HG03039 (cell line): ENCODE measurements around the gene STAT2.
"Not testable (repeated sequence)": the region's sequence is repeated elsewhere in the genome, so short reads cannot be mapped to it uniquely, and the experiment has no call there.

Experiments
- ATAC-seq: cut with Tn5 transposase; IDR thresholded peaks from one replicate; pipeline ENCODE4 v1.9.1; 2021; ENCODE audit warnings: mild to moderate bottlenecking, moderate library complexity; ENCODE audit not compliant: unreplicated experiment

The STAT2 gene

DNA sequence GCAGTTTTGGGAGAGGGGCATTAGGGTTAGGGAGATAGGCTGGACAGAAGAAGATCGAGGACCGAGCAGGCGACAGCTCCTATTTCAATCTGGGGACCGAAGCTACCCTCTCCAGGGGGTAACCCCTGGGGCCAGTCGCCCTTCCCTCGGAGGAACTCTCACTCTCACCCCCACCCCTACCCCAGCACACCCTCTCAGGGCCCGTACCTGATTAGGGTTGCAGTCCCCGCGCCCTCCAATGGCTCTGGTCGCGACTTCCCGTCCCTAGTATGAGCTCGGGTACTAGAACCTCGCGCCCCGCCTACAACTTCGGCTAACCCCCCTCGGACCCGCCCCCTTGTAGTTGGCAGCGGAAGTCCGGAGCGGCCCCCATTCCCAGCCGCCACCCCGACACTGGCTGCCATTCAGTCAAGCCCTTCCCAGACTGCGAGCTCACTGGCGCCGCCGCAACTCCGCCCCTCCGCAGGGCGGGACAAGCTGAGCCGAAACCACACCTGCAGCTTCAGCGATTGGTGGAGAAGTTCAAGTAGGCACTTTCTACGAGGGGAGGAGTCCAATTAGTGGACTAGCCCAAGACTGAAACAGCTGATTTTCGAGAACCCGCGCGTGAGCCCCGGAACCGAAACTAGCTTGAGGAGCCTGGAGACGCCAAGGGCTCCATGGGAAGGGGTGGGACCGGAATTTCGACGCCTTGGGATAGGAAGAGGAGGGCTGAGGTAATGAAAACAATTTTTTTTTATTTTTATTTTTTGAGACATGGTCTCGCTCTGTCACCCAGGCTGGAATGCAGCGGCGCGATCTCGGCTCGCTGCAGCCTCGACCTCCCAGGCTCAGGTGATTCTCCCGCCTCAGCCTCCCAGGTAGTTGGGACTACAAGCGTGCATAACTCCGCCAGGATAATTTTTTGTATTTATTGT lies at the start of gene STAT2:
TSS of gene STAT2 (minus strand) at position 257 of the 917 bp plus-strand sequence. CDS start 3,536 bp downstream, outside the sequence.
- peak; percentile 94 for ATAC-seq

DNA sequence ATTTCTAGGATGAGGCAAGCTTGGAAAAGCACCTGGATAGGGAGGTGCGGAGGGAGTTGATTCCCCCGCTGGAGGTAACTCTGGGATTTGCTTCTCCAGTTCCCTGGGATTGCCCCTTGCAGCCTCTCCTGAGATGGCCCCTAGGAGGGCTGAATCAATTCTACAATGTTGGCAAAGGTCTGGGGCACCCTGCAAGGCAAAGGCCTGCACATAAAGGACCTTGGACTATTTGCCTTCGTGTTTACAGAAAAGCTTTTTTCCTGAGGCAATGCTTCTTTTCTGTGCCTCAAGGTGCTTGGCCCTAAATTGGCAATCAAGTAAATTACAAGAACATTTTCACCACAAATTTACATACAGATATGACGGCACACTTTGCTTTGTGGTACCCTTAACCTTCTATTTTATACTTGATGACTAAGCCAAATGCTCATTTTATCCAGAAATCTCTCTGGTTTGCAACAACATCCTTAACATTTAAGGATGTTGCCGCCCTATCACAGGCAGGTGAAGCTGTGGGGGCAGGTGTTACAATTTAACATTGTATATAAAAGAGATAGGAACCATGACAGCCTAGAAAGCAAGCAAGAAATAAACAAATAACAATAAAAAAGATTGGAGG lies 49.0 kb upstream of the STAT2 start:
- no peak for ATAC-seq

DNA sequence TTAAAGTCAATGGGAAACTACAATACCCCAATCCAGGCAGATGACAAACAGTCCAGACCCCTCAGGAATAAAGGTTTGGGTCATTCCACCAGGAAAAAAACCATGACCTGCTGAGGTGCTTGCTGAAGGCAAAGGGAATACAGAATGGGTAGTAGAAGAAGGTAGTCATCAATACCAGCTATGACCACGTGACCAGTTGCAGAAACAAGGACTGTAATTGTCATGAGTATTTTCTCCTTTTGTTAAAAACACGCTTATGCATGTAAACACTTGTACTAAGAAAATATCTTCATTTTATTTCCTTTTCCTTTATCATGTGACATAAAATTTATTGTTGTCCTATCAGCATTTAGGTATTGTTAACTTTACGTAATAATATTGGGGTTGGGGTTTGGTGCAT lies 44.3 kb upstream of the STAT2 start:
- not testable (repeated sequence) for ATAC-seq

DNA sequence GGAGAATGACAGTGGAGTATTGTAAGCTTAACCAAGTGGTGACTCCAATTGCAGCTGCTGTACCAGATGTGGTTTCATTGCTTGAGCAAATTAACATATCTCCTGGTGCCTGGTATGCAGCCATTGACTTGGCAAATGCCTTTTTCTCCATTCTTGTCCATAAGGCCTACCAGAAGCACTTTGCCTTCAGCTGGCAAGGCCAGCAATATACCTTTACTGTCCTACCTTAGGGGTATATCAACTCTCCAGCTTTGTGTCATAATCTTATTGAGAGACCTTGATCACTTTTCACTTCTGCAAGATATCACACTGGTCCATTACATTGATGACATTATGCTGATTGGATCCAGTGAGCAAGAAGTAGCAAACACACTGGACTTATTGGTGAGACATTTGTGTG lies 41.7 kb upstream of the STAT2 start:
- not testable (repeated sequence) for ATAC-seq

DNA sequence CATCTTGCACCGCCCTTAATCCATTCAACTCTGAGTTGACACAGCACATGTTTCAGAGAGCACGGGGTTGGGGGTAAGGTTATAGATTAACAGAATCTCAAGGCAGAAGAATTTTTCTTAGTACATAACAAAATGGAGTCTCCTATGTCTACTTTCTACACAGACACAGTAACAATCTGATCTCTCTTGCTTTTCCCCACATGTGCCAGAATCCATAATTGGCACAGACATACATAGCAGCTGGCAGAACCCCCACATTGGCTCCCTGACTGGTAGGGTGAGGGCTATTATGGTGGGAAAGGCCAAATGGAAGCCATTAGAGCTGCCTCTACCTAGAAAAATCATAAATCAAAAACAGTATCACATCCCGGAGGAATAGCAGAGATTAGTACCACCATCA lies 41.2 kb upstream of the STAT2 start:
- ATAC-seq = not testable (repeated sequence)

DNA sequence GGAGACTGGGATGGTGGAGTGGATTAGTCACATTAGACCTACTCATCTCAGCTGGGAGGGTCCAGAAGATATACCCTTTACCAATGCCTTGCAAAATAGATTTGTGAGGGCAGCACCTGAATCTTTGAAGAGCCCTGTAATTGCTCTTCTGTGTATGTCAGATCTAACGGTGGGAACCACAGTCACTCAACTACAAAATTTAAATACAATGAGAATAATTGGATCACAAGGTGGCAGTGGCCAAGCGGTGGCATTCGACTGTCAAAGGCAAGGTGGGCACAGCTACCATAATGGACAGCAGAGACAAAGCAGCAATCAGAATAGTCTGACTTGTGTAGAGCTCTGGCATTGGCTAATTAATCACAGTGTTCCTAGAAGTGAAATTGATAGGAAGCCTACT lies 39.6 kb upstream of the STAT2 start:
- not testable (repeated sequence) for ATAC-seq

DNA sequence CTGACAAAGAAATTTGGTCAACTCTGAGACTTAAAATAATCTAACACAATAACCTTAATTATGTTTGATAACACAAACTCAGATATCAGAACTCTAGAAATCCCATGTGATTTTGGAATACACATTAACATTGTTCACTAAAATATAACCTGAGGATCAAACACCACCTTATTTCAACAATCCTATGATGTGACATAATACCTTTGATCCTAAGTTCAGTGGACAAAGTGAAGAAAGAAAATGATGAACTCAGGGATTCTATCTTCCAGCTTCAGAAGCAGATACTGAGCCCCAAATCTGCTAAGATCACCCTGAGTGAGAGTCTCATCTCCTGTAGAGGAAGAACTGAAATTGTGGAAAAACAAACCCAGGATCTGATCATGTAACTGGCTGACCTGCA lies 38.4 kb upstream of the STAT2 start:
- ATAC-seq = no peak

DNA sequence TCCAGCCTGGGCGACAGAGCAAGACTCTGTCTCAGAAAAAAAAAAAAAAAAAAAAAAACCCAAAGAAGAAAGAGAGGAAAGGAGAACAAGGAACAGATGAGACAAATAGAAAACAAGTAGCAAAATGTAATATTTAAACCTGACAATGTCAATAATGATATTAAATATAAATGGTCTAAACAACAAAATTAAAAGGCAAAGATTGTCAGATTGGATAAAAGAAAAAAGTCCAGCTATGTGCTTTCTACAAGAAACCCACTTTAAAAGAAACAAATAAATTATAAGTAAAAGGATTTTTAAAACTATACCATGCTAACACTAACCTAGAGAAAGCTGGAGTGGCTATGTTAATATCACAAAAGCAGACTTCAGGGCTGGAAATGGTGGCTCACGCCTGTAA lies 32.4 kb upstream of the STAT2 start:
- no peak for ATAC-seq

DNA sequence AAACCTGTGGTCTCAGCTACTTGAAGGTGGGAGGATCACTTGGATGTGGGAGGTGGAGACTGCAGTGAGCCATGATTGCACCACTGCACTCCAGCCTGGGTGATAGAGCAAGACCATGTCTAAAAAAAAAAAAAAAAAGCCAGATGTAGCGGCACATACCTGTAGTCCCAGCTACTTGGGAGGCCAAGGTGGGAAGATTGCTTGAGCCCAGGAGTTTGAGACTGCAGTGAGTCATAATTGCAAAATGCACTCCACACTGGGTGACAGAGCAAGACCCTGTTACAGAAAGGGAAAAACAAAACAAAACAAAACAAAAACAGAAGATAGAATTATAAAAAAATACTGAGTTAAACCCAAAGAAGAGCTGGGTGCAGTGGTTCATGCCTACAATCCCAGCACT lies 31.8 kb upstream of the STAT2 start:
- ATAC-seq = no peak

DNA sequence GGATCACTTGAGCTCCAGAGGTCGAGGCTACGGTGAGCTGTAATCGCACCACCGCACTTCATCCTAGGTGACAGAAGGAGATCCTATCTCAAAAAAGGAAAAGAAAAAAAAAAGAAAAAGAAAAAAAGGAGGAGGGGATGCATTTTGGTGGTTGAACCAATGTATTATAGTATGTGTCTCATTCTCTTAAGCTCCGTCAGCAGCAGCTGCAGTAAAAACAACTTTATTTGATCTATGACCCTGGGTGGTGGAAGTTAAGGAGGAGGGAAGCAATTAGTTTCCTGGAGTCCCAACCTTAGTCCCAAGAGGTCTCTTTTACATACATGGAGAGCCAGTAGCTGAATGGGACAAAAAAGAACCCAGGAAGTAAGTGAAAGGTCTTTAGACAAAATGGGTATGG lies 29.5 kb upstream of the STAT2 start:
- ATAC-seq = no peak

DNA sequence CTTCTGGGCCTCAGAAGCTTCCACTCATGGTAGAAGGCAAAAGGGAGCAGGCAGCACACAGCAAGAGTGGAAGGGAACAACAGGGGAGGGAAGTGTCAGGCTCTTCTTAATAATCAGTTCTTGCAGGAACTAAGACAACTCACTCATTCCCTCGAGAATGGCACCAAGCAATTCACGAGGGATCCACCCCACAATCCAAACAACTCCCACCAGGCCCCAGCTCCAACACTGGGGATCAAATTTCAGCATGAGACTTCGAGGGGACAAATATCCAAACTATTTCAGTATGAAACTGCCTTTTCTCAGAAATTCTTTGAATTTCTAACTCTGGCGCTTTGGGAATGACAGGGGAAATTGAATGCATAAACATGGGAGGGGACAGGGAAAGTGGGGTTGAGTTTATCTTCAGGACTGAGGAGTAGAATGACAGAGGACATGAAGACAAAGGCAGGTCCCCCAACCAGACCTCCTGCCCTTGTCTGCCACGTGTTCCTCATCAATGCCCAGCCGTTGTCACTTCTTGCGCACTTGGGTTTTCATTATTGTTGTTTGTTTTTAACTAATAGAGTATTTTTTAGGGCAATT lies 27.3 kb upstream of the STAT2 start:
- no peak for ATAC-seq

DNA sequence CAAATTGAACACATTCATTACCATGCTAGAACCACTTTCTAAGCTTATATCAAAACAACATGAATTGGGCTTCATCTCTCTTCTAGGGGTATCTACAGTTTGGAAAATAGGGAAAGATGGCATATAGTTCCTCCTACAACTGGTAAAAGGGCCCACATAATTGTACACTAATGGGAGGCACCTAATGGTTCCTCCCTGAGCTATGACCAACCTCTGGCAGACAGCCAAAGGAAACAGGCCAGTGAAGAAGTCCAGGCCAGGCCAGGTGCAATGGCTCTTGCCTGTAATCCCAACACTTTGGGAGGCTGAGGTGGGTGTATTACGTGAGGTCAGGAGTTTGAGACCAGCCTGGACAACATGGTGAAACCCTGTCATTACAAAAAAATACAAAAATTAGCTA lies 26.0 kb upstream of the STAT2 start:
- no peak for ATAC-seq

DNA sequence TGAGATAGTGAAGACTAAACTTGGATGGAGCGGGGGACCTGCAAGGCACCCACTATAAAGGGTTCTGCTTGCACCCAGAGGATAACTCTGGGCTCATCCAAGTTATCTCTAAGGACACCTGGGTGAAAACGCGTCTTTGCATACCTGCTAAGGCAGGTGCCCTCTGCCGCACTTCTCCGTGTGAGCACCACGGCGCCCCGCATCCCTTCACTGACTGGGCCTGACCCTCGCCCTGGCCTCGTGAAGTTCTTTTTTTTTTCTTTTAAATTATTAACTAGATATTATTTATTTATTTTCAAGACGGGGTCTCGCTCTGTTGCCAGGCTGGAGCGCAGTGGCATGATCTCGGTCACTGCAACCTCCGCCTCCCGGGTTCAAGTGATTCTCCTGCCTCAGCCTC lies 22.7 kb upstream of the STAT2 start:
- no peak for ATAC-seq

DNA sequence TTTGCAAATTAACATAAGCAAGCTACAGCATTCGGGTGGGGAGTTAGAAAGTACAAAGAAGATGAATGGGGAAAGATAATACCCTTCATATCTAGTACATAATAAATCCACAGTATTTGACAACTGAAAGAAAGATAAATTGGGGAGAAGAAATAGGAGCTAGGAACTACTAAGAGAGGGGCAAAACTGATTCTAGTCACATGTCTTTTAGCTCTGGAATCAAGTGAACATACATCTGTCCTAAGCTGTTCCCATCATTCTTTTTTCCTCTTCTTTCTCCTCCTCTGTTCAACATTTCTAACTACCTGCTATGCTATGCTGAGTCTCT lies 18.0 kb upstream of the STAT2 start:
- no peak for ATAC-seq

DNA sequence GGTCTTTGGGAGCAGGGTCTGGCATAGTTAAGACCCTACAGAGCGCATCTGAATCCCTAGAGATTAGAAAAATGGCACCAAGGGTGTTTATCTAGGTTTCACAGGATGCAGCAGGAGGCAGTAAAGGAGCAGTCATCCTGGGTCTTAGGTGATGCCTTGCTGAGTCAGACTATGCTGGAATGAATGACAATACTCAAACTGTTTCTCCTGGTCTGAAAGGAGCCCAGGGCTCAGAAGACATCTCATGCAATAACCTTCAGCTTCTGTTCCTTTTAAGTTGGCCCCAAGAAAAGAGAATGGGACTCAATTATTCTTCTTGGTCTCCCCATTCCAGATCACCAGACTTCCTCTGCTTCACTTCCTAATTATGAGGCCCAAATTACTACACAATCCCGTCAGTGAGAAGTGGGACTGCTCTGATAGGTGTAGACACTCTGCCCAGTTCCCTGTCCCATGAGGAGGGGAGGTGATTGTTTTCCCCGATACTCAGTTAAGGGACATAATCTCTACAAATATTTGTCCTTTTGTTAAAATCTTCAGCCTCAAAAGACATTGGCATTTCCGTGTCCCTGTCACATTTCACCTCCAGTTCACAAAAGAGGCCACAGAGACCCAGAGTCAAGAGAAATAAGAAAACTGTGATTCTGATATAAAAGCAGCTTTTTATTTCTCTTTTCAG lies 17.5 kb upstream of the STAT2 start:
- no peak for ATAC-seq

DNA sequence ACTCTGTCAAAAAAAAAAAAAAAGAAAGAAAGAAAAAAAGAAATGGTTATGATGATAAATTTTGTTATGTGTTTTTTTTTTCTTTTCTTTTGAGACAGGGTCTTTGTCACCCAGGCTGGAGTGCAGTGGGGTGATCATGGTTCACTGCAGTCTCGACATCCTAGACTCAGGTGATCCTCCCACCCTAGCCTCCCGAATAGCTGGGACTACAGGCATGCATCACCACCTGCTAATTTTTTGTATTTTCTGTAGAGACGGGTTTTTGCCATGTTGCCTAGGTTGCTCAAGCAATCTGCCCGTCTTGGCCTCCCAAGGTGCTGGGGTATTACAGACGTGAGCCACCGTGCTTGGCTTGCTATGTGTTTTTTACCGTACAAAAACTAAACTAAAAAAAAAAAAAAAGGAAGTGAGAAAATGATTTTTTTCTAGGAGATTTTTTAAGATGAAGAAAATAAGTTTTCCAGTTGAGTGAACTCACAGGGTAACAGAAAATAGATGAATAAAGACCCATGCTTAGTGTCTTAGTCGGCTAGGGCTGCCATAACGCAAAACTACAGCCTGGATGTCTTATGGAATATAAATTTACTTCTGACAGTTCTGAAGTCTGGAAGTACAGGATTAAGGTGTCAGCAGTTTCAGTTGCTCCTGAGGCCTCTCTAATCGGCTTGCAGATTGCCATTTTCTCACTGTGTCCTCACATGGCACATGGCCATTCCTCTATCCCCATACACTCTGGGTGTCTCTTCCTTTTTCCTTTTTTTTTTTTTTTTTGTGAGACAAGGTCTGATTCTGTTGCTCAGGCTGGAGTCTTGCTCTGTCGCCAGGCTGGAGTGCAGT lies 15.9 kb upstream of the STAT2 start:
- no peak for ATAC-seq

DNA sequence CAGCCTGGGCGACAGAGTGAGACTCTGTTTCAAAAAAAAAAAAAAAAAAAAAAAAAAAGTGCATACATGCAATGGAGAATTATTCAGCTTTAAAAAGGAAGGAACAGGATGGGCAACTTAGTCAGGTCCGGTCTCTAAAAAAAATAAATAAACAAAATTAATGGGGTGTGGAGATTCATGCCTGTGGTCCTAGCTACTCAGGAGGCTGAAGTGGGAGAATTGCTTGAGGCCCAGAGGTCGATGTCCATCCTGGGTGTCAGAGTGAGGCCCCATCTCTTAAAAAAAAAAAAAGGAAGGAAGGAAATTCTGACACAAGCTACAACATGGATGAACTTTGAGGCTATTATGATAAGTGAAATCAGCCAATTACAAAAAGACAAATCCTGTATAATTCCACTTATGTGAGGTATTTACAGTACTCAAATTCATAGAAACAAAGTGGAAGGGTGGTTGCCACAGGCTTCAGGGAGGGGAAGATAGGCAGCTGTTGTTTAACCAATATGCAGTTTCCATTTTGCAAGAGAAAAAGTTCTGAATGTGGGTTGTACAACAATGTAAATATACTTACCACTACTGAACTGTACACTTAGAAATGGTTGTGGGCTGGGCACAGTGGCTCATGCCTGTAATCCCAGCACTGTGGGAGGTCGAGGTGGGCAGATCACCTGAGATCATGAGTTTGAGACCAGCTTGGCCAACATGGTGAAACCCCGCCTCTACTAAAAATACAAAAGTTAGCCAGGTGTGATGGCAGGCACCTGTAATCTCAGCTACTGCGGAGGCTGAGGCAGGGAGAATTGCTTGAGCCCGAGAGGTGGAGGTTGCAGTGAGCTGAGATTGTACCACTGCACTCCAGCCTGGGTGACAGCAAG lies 15.1 kb upstream of the STAT2 start:
- no peak for ATAC-seq

DNA sequence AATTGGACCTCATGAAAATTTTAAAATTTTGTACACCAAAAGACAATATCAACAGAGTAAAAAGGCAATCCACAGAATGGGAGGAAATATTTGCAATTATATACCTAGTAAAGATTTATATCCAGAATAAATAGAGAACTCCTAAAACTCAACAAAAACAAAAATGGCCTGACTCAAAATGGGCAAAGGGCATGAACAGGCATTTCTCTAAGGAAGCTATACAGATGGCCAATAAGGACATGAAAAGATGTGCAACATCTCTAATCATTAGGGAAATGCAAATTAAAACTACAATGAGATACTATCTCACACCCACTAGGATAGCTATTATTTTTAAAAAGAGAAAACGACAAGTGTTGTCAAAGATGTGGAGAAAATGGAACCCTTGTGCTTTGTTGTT lies 13.6 kb upstream of the STAT2 start:
- ATAC-seq = no peak

DNA sequence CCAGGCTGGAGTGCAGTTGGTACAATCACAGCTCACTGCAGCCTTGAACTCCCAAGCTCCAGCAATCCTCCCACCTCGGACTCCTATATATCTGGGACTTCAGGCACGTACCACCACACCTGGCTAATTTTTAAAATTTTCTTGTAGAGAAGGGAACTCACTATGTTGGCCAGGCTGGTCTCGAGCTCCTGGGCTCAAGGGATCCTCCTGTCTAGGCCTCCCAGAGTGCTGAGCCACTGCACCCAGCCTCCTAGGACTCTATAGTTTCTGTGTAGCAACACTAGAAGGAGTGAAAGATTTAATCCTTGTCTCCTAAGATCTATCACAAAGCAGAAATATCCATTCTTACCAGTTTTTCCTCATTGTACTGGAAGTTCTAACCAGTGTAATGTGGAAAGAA lies 7.0 kb upstream of the STAT2 start:
- no peak for ATAC-seq
